CD14-positive monocyte (primary cell): ENCODE measurements around the gene CPD. TPM values are rescaled to one million over a fixed set of nuclear protein-coding genes. Genes with fewer than 3 reads are reported as not detected.
A peak's percentile ranks its signal among the peaks of the same experiment; 100 is the strongest.

Source experiments
- DNase-seq, 3 donors: peaks; one replicate each; pipeline ENCODE4 v3.0.0-alpha.2; 2011 to 2022
- H2AFZ ChIP-seq: 2 replicates; pipeline ENCODE4 v1.6.0; 2012; ENCODE audit warnings: mild to moderate bottlenecking, low read depth, low read length, inconsistent platforms; ENCODE audit not compliant: insufficient read depth, poor library complexity, severe bottlenecking
- H3K27ac ChIP-seq, 2 donors: 1 replicate in 1 of 2; 2 replicates in 1 of 2; pipeline ENCODE4 v1.5.1; 2012 to 2013; ENCODE audit warnings: low read length in 2 of 2, control low read depth in 1 of 2, inconsistent platforms in 1 of 2, low read depth in 1 of 2, mild to moderate bottlenecking in 1 of 2
- H3K27me3 ChIP-seq, 2 donors: one replicate each; pipeline versions ENCODE4 v1.6.0 to v1.6.1; 2011 to 2013; ENCODE audit warnings: low read length in 2 of 2; ENCODE audit not compliant: control insufficient read depth in 2 of 2, insufficient read depth in 2 of 2
- H3K36me3 ChIP-seq, 2 donors: replicated peaks in 1 of 2; 1 replicate in 1 of 2; 2 replicates in 1 of 2; pipeline versions ENCODE4 v1.5.1 to v1.6.1; 2012 to 2013; ENCODE audit warnings: low read length in 2 of 2, control low read depth in 1 of 2, inconsistent platforms in 1 of 2, mild to moderate bottlenecking in 1 of 2; ENCODE audit not compliant: insufficient read depth in 2 of 2, control insufficient read depth in 1 of 2
- H3K4me1 ChIP-seq, 2 donors: 1 replicate in 1 of 2; 2 replicates in 1 of 2; pipeline versions ENCODE4 v1.5.1 to v1.6.1; 2012 to 2013; ENCODE audit warnings: low read length in 2 of 2, control low read depth in 1 of 2, inconsistent platforms in 1 of 2, mild to moderate bottlenecking in 1 of 2, moderate library complexity in 1 of 2; ENCODE audit not compliant: insufficient read depth in 2 of 2, control insufficient read depth in 1 of 2
- H3K4me2 ChIP-seq: replicated peaks from 2 replicates; pipeline ENCODE3; 2012; ENCODE audit warnings: low read length, moderate library complexity, mild to moderate bottlenecking; ENCODE audit not compliant: poor library complexity, severe bottlenecking; ENCODE audit errors: extremely low read depth
- H3K4me3 ChIP-seq, 3 experiments: fragments of 200-600 bp in 1 of 3; sonication (generic) in 1 of 3; replicated peaks in 1 of 3; 1 replicate in 2 of 3; 2 replicates in 1 of 3; pipeline ENCODE4 v1.5.1; 2011 to 2013; ENCODE audit warnings: low read length in 3 of 3, mild to moderate bottlenecking in 3 of 3, control low read depth in 2 of 3, low read depth in 2 of 3, inconsistent platforms in 1 of 3, moderate library complexity in 1 of 3
- H3K79me2 ChIP-seq: 2 replicates; pipeline ENCODE4 v1.6.0; 2012; ENCODE audit warnings: mild to moderate bottlenecking, control low read depth, inconsistent platforms, low read length, moderate library complexity; ENCODE audit not compliant: insufficient read depth
- H3K9ac ChIP-seq: 2 replicates; pipeline ENCODE4 v1.6.0; 2017; ENCODE audit warnings: low read length, mild to moderate bottlenecking; ENCODE audit not compliant: insufficient read depth, poor library complexity, severe bottlenecking
- H3K9me3 ChIP-seq, 2 donors: replicated peaks in 1 of 2; 1 replicate in 1 of 2; 2 replicates in 1 of 2; pipeline versions ENCODE4 v1.5.1 to v1.6.1; 2012 to 2013; ENCODE audit warnings: low read length in 2 of 2, control low read depth in 1 of 2; ENCODE audit not compliant: control insufficient read depth in 1 of 2, insufficient read depth in 1 of 2
- H4K20me1 ChIP-seq: 2 replicates; pipeline ENCODE4 v1.6.0; 2012; ENCODE audit warnings: mild to moderate bottlenecking, low read length, control low read depth, moderate library complexity; ENCODE audit not compliant: insufficient read depth
- H3K27ac Mint-ChIP-seq, 7 donors: one replicate each; pipeline ENCODE4 v1.8.0; 2020; ENCODE audit warnings: mild to moderate bottlenecking in 7 of 7, mixed read lengths in 7 of 7, moderate library complexity in 6 of 7, inconsistent platforms in 2 of 7
- H3K27me3 Mint-ChIP-seq, 3 donors: one replicate each; pipeline ENCODE4 v1.8.0; 2021 to 2022; ENCODE audit warnings: low read depth in 3 of 3, mild to moderate bottlenecking in 3 of 3, mixed read lengths in 3 of 3, moderate library complexity in 3 of 3, inconsistent platforms in 1 of 3
- H3K36me3 Mint-ChIP-seq, 2 donors: one replicate each; pipeline ENCODE4 v1.8.0; 2020; ENCODE audit warnings: mixed read lengths in 2 of 2, inconsistent platforms in 1 of 2, mild to moderate bottlenecking in 1 of 2
- H3K4me1 Mint-ChIP-seq: one replicate; pipeline ENCODE4 v1.8.0; 2020; ENCODE audit warnings: mild to moderate bottlenecking, mixed read lengths
- H3K4me3 Mint-ChIP-seq, 2 donors: one replicate each; pipeline ENCODE4 v1.8.0; 2020; ENCODE audit warnings: mild to moderate bottlenecking in 2 of 2, mixed read lengths in 2 of 2, moderate library complexity in 1 of 2
- H3K9me3 Mint-ChIP-seq, 7 donors: one replicate each; pipeline ENCODE4 v1.8.0; 2020 to 2022; ENCODE audit warnings: mixed read lengths in 7 of 7, mild to moderate bottlenecking in 6 of 7, moderate library complexity in 6 of 7, inconsistent platforms in 2 of 7
- WGBS: methylation state at CpG from one replicate; pipeline ENCODE4 v1.1.5; 2013; ENCODE audit warnings: missing lambda C conversion rate; ENCODE audit not compliant: insufficient coverage; 5-methylcytosine and 5-hydroxymethylcytosine counted together
- intact Hi-C, 2 donors: fragments of 100-400 bp; cut with micrococcal nuclease; formaldehyde crosslinking; loops; one replicate each; pipeline versions ENCODE4 v1.15.0 to v1.15.1; 2023
- polyA plus RNA-seq, 3 donors: library from polyadenylated mRNA; depleted of rRNA in 1 of 3; unstranded in 2 of 3; stranded (reverse) in 1 of 3; fragments of 300-500 nt in 2 of 3; fragments of >200 nt in 1 of 3; fragmentation: Illumina TruSeq in 2 of 3; gene quantifications; 1 replicate in 2 of 3; 2 replicates in 1 of 3; pipeline ENCODE4 v1.2.3, GENCODE V29; 2012 to 2021
- TF ChIP-seq, protein P1 (sequence below): fragments of 200-600 bp; IDR thresholded peaks from one replicate; pipeline ENCODE4 v1.8.0; 2022; ENCODE audit warnings: antibody characterized with exemption, mild to moderate bottlenecking

CPD gene
- polyA plus RNA-seq, 3 donors = 9.2 to 47.0 (median 32.2) TPM

DNA sequence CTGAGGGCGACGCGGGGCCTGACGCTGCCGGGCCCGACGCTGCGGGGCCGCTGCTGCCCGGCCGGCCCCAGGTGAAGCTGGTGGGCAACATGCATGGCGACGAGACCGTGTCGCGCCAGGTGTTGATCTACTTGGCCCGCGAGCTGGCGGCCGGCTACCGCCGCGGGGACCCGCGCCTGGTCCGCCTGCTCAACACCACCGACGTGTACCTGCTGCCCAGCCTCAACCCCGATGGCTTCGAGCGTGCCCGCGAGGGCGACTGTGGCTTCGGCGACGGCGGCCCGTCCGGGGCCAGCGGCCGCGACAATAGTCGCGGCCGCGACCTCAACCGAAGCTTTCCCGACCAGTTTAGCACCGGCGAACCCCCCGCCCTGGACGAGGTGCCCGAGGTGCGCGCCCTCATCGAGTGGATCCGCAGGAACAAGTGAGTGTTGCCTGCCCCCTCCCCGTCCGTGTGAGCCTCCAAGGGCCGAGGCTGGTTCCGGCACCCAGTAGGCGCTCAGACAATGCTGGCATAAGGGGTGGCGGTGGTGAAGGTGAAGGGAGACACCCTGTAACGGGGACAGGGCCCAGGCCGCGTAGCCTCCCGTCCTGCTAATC lies 676 bp downstream of the CPD start:
- H3K9me3 Mint-ChIP-seq = no peaks in the 10 kb centered on the region

DNA sequence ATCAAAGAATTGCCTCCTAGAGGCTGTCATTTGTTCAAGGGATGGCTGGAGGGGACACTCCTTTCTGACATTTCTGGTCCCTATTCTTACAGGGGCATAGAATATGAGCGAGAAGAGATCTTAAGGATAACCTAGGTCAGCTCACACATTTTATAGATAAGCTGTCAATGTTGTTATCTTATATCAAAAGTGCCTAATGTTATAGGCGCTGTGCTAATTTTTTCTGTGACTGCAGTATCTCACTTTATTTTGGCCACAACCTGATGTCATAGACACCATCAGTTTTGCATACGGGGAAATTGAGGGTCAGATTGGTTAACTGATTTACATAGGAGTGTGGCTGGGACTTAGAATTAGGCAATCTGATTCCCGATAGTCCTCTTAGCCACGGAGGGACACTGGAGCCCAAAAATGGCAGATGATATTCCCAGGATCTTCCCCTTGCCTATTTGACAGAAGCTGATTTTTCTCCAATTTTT lies 1.2 kb downstream of the CPD start:
- Mint-ChIP-seq H3K9me3 (no peaks in the 10 kb centered on the region), H3K36me3 (peaks cover 0 to 10% of the 10 kb centered on the region in 2 donors), H3K4me3 (peak overlapping the region; percentile 93 to 97), H3K4me1 (peaks cover 54% of the 10 kb centered on the region), H3K27me3 (peaks cover 1 to 11% (median 4%) of the 10 kb centered on the region in 3 donors), H3K27ac (peak overlapping the region; percentile 33 to 89 (median 76))
- peak overlapping the region; percentile 77 to 94 (median 85) for H3K4me3 ChIP-seq
- peak overlapping the region; percentile 87 for H3K9ac ChIP-seq
- H3K27ac ChIP-seq = peak overlapping the region; percentile 3 to 80
- peaks cover 62% of the 10 kb centered on the region for H3K79me2 ChIP-seq
- no peaks in the 10 kb centered on the region for H3K27me3 ChIP-seq
- DNase-seq = peak in 2 of 3 donors; percentile 33 to 47
- TF ChIP-seq, protein P1, sequence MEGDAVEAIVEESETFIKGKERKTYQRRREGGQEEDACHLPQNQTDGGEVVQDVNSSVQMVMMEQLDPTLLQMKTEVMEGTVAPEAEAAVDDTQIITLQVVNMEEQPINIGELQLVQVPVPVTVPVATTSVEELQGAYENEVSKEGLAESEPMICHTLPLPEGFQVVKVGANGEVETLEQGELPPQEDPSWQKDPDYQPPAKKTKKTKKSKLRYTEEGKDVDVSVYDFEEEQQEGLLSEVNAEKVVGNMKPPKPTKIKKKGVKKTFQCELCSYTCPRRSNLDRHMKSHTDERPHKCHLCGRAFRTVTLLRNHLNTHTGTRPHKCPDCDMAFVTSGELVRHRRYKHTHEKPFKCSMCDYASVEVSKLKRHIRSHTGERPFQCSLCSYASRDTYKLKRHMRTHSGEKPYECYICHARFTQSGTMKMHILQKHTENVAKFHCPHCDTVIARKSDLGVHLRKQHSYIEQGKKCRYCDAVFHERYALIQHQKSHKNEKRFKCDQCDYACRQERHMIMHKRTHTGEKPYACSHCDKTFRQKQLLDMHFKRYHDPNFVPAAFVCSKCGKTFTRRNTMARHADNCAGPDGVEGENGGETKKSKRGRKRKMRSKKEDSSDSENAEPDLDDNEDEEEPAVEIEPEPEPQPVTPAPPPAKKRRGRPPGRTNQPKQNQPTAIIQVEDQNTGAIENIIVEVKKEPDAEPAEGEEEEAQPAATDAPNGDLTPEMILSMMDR = no peak
- H2AFZ ChIP-seq = peak overlapping the region; percentile 92
- H3K4me2 ChIP-seq = peak overlapping the region; percentile 91
- peaks cover 50% of the 10 kb centered on the region for H4K20me1 ChIP-seq
- intact Hi-C loops = loop anchor here (5.0 to 10.0 kb wide), 3 partner anchors 38 to 85 kb away; partner anchors contain the start of gene BLMH (in 1 of the 2)
- peaks cover 33 to 47% of the 10 kb centered on the region in 2 donors for H3K4me1 ChIP-seq
- 0% methylated on average over 3 of the region's 5 CpGs for WGBS
- peaks cover 2 to 4% of the 10 kb centered on the region in 2 donors for H3K36me3 ChIP-seq
- H3K9me3 ChIP-seq = no peaks in the 10 kb centered on the region

More for the DNA sequence above, 676 bp downstream of the CPD start:
- H3K4me2 ChIP-seq = peak overlapping the region; percentile 91
- no peaks in the 10 kb centered on the region for H3K27me3 ChIP-seq
- H3K36me3 Mint-ChIP-seq = peaks cover 0 to 7% of the 10 kb centered on the region in 2 donors
- H3K36me3 ChIP-seq = no peaks in the 10 kb centered on the region
- TF ChIP-seq, protein P1 = no peak
- H3K27ac Mint-ChIP-seq = peak overlapping the region; percentile 33 to 89 (median 80)
- H3K9ac ChIP-seq = peak overlapping the region; percentile 87
- peak overlapping the region; percentile 92 for H2AFZ ChIP-seq
- WGBS = under 1% methylated on average over 62 of the region's 68 CpGs
- H3K4me1 ChIP-seq = peaks cover 33 to 47% of the 10 kb centered on the region in 2 donors
- H3K4me3 Mint-ChIP-seq = peak overlapping the region; percentile 93 to 97
- H3K27ac ChIP-seq = peak overlapping the region; percentile 3 to 80
- H3K79me2 ChIP-seq = peaks cover 56% of the 10 kb centered on the region
- H3K4me1 Mint-ChIP-seq = peaks cover 54% of the 10 kb centered on the region
- H3K27me3 Mint-ChIP-seq = peaks cover 3 to 11% (median 4%) of the 10 kb centered on the region in 3 donors
- peak overlapping the region; percentile 77 to 94 (median 85) for H3K4me3 ChIP-seq
- H3K9me3 ChIP-seq = no peaks in the 10 kb centered on the region
- peaks cover 48% of the 10 kb centered on the region for H4K20me1 ChIP-seq
- peak in 1 of 3 donors; percentile 19 for DNase-seq
- intact Hi-C loops = loop anchor here (5.0 kb wide), 2 partner anchors 37 to 42 kb away; no protein-coding TSS in a partner anchor
